HS-5 (cell line): Measurements from ENCODE around the gene PTPRM.

Experiments used
- DNase-seq: peaks from one replicate; pipeline ENCODE4 v3.0.0-alpha.2; 2012; ENCODE audit warnings: low read depth

Gene PTPRM

DNA sequence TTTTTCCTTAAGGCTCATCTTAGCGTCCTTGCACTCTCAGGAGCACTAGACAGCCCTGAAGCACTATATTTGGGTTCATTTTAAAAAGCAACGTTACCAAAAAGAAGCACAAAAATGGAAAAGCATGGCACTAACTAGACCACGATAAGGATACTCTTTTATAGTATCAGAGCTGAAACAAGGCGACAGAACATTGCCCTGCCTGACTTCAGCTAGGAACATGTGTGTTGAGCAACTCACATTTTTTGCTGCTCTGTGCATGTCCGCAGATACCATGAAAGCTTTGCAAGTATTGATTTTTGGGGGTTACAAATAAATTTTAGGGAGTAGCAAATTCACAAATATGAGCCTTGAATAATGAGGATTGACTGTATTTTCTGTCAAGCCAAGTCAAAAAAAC is 332.0 kb downstream of the PTPRM start:
- no peak for DNase-seq

DNA sequence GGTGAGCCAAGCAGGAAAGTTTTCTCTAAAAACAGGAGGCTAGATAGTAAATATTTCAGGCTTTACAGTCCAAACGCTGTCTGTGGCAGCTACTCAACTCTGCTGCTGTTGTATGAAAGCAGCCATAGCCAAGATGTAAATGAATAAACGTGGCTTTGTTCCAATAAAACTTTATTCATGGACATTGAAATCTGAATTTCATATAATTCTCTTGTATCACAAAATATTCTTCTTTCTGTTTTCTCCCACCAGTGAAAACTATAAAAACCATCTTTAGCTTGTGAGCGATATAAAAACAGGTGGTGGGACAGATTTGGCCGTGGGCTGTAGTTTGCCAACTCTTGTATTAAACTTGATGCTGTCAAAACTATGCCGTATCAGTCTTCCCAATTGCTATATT is 333.0 kb downstream of the PTPRM start:
- DNase-seq: no peak

DNA sequence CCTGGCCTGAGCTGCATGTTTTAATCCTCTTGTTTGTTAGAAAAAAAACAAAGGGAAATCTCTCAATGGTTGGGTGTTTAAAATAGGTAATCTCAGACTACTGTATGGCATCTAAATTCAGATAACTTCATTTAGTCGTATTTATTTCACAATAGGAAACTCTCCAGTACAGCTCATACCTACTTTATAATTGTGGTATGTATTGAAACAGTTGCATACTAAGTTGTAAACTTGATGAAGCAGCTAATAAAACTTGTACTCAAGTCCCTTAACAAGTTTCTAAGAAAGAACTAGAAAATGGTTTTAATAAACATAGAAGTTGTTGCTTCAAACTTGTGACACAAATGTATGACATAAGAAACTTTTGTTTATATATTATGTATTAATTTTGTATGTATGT is 334.5 kb downstream of the PTPRM start:
- DNase-seq: no peak

DNA sequence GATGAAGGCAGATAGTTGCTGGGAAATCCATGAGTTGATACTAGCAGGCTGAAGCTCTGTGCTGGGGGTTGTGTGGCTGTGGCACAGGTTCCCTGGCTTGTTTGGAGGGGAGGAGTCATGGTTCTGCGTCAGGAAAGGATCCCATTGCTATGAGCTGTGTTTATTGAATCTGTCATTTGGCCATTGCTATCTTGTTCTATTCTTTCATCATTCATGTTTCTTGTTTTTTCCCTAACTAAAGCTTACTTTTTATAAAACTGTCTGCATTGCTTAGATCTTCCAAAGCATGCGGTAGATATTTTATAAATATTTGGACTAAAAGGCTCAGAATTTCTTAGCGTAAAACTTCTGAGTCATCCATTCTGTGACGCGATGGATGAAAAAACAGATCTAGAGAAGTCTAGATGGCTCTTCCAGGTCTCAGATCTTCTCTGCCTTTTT is 335.3 kb downstream of the PTPRM start:
- no peak for DNase-seq

DNA sequence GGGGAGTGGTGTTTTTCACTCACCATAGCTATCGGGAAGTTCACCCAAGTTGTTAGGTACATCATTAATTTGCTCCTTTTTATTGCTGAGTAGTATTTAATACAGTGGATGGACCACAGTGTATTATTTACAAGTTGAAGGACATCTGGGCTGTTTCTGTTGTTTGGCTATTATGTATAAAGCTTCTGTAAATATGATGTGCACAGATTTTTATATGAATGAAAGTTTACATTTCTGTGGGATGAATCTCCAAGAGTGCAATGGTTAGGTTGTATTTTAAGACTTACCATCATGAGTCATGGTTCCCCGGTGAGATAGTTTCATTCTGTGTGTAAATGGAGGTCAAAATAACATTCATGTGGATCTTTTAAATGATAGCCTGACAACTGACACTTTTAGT is 337.4 kb downstream of the PTPRM start:
- DNase-seq: peak; percentile 52

DNA sequence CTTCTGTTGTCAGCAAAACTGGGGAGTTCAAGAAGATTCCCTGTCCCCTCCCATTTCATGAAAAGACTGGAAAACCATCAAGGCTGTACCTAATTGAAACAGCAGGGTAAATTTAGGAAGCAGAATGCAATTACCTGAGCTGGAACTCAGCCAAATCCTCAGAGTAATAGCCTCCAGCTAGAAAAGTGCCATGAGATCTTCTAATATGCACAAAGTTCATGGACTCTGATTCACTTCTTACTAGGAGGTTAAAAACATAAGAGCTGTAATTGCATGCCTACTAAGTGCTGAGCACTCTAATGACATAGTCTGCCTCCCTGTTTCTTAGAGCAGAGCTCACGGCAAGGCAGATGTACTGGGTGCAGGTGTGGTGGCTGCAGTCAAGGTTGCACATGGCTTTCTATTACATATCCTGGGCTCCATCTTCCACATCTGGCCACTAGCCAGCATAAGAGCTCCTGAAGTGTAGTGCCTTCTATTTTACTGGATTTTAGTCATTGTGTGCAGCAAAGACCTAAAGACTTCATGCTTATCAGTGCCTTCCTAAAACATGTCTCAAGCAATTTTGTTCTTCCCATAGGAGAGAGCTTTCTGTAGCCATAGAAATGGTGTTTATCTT is 341.7 kb downstream of the PTPRM start:
- no peak for DNase-seq

DNA sequence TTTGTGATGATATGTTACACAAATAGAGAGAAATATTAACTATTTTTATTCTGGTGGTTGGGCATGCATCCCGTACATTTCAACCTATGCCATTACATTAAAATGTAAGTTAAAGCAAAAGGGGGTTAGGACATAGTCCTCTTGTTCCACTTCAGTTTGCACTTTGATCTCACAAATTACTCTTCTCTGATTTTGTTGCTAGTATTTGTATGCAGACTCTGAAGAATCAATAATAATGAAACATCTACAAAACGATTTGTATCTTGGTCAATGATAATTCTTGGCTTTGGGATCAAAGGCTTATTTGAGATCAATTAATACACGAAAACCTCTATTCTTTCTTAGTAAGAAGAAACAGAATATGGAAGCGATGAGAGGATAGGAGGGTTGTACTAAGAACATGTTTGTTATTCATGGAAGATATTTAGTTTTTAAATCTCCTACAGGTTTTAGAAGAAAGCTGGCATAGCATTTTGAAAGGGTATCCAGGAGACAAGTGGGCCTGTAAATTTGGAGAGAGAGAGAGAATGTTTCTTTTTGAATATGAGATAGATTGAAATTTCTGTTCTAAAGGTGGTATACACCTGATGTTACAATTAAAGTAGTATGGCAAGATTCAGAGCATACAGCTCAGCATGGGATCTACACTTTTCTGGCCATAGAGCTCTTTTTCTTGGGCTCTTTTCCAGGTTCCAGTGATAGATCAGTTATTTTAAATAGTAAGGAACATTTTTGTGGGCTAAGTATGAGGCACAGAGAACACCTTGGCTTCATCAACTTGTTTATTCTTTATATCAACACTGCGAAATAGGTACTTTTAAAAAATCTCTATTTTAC is 347.9 kb downstream of the PTPRM start:
- no peak for DNase-seq

DNA sequence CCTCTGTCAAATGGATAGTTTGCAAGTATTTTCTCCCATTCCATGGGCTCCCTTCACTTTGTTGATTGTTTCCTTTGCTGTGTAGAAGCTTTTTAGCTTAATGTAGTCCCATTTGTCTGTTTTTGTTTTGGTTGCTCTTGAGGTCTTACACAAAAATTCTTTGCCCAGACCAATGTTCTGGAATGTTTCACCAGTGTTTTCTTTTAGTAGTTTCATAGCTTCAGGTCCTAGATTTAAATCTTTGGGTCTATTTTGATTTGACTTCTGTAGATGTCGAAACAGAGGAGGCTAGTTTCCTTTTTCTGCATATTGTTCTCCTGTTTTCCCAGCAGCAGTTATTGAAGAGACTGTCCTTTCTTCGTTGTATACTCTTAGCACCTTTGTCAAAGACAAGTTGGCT is 351.6 kb downstream of the PTPRM start:
- no peak for DNase-seq

DNA sequence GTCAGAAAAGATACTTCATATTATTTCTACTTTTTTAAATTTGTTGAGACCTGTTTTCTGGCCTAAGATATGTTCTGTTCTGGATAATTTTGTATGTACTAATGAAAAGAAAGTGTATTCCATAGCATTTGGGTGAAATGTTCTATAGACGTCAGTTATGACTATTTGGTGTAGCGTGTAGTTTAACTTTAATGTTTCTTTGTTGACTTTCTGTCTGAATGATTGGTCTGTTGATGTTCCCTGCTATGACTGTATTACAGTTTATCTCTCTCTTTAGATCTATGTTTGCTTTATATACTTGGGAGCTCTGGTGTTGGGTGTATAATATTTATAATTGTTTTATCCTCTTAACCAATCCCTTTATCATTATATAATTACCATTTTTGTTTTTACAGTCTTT is 352.4 kb downstream of the PTPRM start:
- no peak for DNase-seq

DNA sequence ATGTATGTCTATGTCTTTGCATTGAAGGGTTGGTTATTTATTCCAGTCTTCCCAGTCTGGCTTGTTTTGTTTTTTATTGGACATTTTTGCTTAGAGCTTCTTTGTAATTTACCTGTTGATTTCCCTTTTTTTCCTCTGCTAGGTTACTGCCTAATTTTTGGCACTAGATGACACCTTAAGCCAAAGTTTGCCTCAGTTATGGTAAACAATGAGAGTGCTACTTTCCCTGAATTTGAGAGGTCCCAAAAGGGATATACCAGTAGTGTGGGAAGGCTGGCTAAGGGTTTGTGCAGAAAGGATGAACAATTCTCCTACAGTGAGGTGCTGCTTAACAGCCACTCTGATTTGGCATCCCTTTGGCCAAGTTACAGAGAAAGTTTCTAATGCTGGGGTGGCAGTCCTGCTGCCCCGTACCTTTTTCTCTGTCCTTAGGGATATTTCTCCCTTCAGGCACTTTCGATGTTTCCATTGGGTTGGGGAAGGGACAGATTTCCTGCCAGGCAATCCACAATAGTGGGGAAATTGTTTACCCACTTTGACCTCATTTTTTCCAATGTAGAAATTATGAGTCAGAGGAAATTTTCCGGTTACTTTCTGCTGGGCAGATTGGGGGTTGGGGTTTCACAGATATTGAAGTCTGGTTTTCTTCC is 354.9 kb downstream of the PTPRM start:
- peak; percentile 26 for DNase-seq

DNA sequence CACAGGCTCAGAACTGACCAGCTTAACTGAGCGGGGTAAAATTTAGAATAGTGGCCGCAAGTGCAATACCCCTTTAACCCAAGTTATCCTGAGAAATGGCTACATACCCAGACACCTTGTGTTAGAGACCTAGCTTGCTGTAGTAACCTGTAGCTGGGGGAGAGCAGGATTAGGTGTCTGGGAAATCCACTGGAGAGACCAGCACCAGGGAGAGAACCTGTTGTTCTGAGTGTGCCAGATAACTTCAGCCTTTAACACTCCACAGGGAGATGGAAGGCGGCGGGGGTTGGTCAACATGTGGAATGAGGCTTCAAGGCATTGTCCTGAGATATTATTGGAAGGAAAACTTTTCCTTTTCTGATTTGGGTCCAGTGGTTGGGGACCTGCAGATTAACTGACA is 356.0 kb downstream of the PTPRM start:
- no peak for DNase-seq

DNA sequence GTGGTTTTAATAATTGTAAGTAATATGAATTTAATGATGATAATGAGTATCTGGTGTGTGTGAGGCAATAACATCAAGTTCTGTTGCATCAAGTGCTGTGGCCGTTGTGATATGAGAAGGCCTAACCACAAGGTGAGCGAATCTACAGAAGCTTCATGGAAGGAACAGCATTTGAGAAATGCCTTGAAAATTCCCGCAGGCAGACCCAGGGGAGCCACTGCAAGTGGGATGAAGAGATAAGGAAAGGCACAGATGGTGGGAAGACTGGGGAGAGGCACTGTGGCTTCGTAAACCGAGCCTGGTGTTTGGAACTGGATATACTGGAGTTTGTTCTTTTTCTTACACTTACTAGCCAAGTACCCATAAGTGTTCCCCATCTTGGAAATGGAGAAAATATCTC is 357.5 kb downstream of the PTPRM start:
- DNase-seq: no peak

DNA sequence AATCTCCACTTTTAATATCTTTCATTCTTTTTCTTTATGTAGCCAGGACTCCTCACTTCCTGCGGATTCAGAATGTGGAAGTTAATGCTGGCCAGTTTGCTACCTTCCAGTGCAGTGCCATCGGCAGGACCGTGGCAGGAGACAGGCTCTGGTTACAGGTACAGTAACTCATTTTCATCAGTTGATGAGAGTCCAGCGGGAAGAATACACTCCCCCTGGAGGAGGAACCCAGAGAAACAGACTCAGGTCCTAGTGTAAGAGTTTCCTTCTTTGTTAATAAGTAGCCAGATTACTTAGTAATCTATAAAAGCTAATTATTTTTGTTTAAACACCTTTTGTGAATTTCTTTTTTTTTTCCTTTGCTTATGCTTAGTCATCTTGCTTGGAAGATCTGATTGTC is 359.4 kb downstream of the PTPRM start:
- DNase-seq: no peak

DNA sequence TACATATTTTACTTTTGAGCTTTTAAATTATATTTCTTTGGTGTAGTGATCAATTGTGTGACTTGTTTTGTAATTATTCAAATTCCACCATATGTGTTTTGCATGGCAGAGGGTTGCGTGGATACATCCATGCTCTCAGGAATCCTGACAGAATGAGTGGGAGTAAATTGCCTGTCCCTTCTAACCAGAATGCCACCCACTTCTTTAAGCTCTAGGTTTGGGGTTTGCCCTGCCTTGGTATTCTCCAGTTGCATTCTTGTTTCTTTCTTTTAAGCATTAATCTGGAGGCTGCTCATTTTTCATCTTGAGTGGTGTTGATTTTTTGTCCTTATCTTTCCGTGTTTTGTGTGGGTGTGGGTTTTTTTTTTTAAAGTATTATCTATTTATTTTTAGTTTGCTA is 360.0 kb downstream of the PTPRM start:
- no peak for DNase-seq

DNA sequence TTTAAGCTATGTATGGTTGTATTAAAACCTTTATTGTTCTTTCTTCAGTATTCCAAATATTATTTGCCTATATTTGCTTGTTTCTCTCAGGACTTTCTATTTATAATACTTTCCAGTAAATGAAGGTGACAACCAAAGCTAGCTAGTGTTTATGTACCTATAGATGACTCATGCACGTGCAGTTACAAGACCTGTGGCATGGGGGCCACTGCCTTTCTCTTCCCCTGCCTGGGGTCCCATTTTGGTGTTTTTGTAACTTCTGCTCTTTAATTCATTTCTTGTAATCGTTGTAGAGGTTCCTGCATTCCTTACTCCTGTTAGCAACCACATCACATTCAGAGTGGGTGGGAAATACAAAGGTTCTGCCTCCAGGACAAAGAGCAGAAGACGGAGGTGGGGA is 364.6 kb downstream of the PTPRM start:
- DNase-seq: no peak

DNA sequence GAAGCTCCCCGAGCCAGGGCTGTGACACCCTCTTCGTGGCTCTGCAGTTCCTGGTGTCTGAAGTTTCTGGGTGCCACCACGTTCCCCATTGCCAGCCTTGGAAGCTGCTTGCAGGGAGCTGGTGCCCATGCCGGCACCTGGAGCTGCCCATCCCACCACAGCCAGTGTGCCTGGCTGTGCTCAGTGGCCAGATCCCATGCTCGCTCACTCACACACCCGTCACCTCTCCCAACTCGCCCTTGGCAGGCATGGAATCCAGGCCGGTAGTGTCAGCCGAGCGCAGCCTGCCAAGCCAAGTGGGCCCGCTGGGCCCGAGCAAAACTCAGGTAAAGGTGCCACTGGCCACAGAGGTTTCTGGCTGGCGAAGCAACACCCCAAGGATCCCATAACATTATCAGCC is 370.2 kb downstream of the PTPRM start:
- DNase-seq: no peak

DNA sequence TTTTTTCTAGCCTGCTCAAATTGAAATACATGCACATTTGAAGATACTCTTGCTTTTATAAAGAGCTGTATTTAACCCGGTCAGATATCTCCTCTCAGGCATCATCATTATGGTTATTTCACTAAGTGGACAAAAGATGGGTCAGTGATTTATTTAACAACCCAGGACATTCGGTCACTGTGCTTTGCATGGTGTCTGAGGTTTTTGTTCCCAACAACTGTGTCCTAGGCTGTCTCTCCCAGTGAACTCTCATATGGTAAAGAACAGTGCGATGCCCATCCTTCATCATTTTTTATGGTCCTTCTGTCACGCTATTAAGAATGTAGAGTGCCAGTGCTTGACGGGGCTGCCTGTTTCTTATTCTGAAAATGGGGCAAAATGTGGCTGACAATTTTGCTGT is 372.4 kb downstream of the PTPRM start:
- DNase-seq: no peak

DNA sequence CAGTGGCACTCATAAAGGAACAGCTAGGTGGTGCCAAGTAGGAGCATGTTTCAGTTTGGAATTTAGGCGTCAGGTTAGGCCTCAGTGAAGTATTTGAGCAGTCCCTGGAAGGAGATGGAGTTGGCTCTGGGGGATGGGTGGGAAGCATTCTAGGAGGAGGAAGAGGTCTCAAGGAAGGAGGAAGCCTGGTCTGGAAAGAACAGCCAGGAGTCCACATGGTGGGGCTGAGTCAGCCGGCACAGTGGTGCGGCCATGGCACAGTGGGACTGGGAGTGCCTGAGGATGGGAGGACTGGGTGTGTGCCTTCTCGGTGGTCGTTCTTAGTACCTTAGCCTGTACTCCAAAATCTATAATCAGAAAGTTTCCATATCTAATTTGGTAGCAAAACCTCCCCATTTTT is 373.3 kb downstream of the PTPRM start:
- no peak for DNase-seq

DNA sequence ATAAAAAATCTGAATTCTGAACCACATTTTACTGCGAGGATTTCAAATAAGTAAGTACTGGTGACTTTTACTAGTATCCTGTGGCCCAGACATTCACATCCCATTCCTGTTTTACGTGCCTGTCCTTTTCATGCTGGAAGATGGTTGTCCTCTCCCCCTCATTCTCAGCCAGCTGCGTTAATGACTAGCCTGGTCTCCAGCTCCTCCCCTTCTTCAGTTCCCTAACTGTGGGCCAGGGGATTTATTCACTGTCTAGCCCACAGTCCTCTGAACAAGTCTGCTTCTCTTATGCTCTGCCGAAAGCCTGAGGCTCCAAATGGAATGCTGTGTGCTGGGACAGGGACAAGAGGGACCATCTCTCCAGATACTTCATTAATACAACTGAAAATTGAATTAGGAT is 373.9 kb downstream of the PTPRM start:
- no peak for DNase-seq

DNA sequence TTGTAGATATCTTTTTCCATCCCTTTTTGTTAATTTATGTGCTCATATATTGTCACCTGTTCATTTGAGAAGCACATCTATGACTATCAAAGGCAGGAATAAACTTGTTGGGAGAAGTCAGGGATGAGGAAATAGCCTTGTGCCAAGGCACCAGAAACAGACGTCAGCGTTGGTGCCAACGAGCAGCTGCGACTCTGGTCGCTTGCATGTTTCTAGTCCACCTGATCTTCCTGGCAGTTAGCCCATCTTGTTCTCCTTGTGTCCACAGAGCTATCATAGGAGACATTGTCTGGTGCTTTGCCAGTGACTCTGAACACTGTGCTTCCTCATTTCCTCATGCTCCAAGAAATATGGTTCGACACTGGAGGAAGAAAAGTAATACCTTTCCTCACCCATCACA is 374.4 kb downstream of the PTPRM start:
- no peak for DNase-seq

DNA sequence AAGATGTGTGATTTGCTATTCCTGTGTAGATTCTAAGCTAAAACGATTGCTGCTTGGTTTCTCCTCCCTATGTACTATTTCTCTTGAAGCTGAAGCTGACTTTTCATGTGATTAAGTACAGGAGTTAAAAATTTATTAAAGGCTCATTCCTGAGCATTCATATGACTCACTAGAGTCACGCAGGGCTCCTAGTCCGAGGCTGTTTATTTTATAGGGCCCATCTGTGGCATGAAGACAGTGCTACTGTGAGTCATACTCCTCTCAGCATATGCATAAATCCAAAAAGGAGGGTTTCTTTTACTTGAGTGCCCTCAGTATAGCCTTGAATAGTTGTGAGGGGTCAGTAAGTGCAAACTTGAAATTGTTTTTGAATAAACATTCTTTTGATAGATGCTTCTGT is 378.8 kb downstream of the PTPRM start:
- peak; percentile 66 for DNase-seq

DNA sequence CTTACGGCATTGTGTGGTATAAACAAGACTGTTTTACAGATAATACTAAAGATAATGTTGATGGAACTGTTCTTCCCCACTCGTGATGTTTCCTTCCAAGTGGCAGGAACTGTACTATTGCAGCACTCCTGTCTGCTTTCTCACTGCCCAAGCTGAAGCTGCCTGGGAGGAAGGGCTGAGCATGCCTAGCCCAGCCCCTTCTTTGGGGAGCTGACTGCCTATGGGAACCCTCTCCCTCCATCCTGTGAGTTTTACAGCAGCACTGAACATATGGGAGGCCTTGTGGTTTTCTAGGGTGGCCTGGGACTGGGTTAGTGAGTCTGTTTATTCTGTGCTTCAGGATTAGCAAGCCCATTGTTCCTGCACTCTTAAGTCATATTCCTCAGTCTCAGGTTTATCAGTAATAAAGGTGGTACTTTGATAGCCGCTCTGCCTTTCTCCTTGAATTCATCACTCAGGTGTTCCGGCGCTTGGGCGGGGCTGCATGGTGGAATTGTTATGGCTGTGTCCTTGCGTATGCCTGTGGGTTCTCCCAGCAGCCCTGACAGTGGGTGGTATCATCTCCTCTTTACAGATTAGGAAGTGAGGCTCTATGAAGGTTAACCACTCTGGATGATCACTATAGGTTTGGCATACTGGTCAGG is 379.7 kb downstream of the PTPRM start:
- DNase-seq: no peak
